Motor neuron (in vitro differentiated cells): ENCODE measurements around the gene SMAD9. TPM values are rescaled to one million over a fixed set of nuclear protein-coding genes. Genes with fewer than 3 reads are reported as not detected.
"Not testable (repeated sequence)": the region's sequence is repeated elsewhere in the genome, so short reads cannot be mapped to it uniquely, and the experiment has no call there.

Experiments used
- ATAC-seq, 8 experiments: fragments of 200-7000 bp; cut with Tn5 transposase; replicated peaks in 6 of 8; 2 replicates each; pipeline ENCODE4 v1.8.0; 2021; ENCODE audit warnings: mild to moderate bottlenecking in 8 of 8, moderate library complexity in 8 of 8
- H3K27ac ChIP-seq, 2 donors: fragments of 250-450 bp; sonication (Bioruptor Pico); 2 replicates each; pipeline ENCODE4 v1.9.0; 2021; ENCODE audit warnings: antibody characterized with exemption in 2 of 2, mild to moderate bottlenecking in 2 of 2, moderate library complexity in 1 of 2
- H3K4me1 ChIP-seq, 2 donors: fragments of 250-450 bp; sonication (Bioruptor Pico); replicated peaks in 1 of 2; 2 replicates each; pipeline ENCODE4 v1.6.1; 2021; ENCODE audit warnings: antibody characterized with exemption in 2 of 2, mild to moderate bottlenecking in 2 of 2, moderate library complexity in 1 of 2
- H3K4me3 ChIP-seq, 5 donors: fragments of 250-450 bp; sonication (Bioruptor Pico); 2 replicates each; pipeline ENCODE4 v1.9.0; 2021; ENCODE audit warnings: antibody characterized with exemption in 5 of 5, mild to moderate bottlenecking in 5 of 5, moderate library complexity in 4 of 5
- WGBS, 10 experiments: fragments of 450-650 bp; shearing (Covaris generic); methylation state at CpG; one replicate each; pipeline ENCODE4 v1.0.0; 2022; 5-methylcytosine and 5-hydroxymethylcytosine counted together
- in situ Hi-C, 9 experiments: fragments of 400-800 bp; cut with MboI; loops; one replicate each; pipeline ENCODE4 v1.15.0; 2021; ENCODE audit warnings: low sequenced_read_pairs in 9 of 9, low pct_unique_long_range_greater_than_20kb in 2 of 9; ENCODE audit not compliant: unreplicated experiment in 9 of 9
- total RNA-seq, 8 experiments: library from RNA; unstranded; fragments of 300-600 nt; gene quantifications; 2 replicates each; pipeline versions ENCODE4 v1.2.3 to v1.2.4, GENCODE V29; 2022

SMAD9 gene
- total RNA-seq, 8 experiments from 2014 or later: 1.4 to 23.5 (median 5.0) TPM

GRCh38 chr13:36903925-36904595 is 16.0 kb downstream of the SMAD9 start:
- peaks cover 0 to 12% of the 10 kb centered on the region in 2 donors for H3K4me1 ChIP-seq
- peak in 6 of 8 experiments; percentile 37 to 89 (median 60) for ATAC-seq
- in situ Hi-C loops: no loop called here
- 36 to 100% (median 68%) methylated on average over 1 to 8 of the region's 8 CpGs for WGBS, 10 experiments
- H3K4me3 ChIP-seq: no peak overlapping the region
- H3K27ac ChIP-seq: no peak overlapping the region

DNA sequence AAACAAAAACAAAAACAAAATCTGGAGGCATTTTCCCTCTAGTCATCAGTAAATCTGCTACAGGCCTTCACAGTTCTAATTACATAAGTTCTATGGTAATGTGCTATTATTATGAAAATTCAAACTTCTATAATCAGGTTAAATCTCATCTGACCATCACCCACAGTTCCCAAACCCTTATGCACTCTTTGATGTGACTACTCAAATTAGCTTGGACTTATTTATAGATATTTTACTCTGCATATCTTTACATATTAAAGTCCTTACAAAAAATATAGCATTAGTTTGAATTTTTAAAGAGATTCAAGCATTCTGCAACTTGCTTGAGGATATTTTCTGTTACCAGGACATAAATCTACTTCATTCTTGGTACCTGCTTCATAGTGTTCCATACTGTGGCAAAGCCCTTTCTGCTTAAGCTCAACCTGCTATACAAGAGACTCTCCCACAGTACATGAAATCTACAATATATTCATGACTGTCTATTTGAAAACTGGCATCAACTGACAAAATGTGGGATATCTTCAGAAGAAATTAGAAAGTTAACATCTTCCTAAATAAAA is 22.9 kb downstream of the SMAD9 start:
- peak in 3 of 8 experiments; percentile 65 to 97 (median 80) for ATAC-seq
- Histone ChIP-seq H3K4me3 (no peak overlapping the region), H3K27ac (no peak overlapping the region), H3K4me1 (no peaks in the 10 kb centered on the region)
- in situ Hi-C loops: no loop called here

- in situ Hi-C loops: no loop called here
- ATAC-seq: no peak
- Histone ChIP-seq H3K4me3 (no peak overlapping the region), H3K27ac (no peak overlapping the region), H3K4me1 (no peaks in the 10 kb centered on the region)
- WGBS, 10 experiments: 13 to 100% (median 67%) methylated on average over 1 to 2 of the region's 2 CpGs; no CpG with 5 or more reads in 3 of the 10 experiments
Measured at GRCh38 chr13:36891752-36892151, 28.3 kb downstream of the SMAD9 start.

- no peak for ATAC-seq
- in situ Hi-C loops: no loop called here
- WGBS, 10 experiments: 67 to 100% (median 88%) methylated on average over 1 to 3 of the region's 3 CpGs
- H3K4me3 ChIP-seq: no peak overlapping the region
- no peak overlapping the region for H3K27ac ChIP-seq
- H3K4me1 ChIP-seq: no peaks in the 10 kb centered on the region
Measured at GRCh38 chr13:36888645-36889044, 31.4 kb downstream of the SMAD9 start.

DNA sequence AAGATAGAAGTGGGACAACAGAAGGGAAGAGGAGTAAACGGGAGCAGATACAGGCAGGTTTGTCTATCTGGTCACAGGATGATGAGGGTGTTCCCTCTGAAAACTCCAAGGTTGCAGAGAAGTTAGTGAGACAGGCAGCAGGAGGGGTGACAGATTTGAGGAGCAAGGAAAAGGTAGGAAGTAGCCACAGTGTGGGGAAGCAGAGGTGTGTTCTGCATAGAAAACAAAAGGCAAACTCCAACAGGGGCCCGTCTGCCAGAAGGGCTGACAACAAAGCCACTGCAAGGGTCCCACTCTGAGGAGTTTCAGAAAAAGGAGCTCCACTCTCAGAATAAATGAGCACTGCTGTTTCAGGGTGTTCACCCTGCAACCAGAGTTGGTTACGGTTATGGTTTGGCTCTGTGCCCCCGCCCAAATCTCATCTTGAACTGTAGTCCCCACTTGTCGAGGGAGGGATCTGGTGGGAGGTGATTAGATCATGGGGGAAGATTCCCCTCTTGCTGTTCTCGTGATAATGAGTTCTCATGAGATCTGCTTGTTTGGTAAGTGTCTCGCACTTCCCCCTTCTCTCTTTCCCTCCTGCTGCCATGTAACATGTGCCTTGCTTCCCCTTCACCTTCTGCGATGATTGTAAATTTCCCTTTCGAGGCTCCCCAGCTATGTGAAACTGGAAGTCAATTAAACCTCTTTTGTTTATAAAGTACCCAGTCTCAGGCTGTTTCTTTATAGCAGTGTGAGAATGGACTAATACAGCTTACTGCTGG is 32.1 kb downstream of the SMAD9 start:
- no peak overlapping the region for H3K27ac ChIP-seq
- no peak overlapping the region for H3K4me3 ChIP-seq
- no peaks in the 10 kb centered on the region for H3K4me1 ChIP-seq
- 24 to 93% (median 60%) methylated on average over 2 to 6 of the region's 9 CpGs; no CpG with 5 or more reads in 4 of the 10 experiments for WGBS, 10 experiments
- no peak for ATAC-seq
- in situ Hi-C loops: no loop called here

- WGBS, 10 experiments: 67 to 100% (median 83%) methylated on average over 1 to 6 of the region's 6 CpGs; no CpG with 5 or more reads in 2 of the 10 experiments
- in situ Hi-C loops: no loop called here
Measured at GRCh38 chr13:36885901-36886300, 34.1 kb downstream of the SMAD9 start.

DNA sequence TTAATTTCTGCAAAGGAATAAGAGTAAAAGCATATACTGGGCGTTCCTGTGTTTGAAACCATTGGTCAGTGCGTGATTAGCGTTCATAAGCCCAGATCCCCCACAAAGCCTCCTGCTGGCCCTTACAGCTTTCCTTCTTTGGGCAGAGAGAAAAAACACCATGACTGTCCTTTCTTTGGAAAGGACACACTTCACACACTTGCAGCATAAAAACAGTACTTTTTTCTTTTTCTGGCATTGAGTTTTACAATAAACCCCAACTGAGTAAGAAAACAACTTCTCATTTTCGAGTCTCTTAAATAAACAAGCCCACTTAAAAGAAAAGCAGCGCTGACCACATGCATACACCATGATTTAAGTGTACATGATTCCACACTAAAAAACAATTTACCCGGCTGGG is 35.8 kb downstream of the SMAD9 start:
- Histone ChIP-seq H3K4me1 (no peaks in the 10 kb centered on the region), H3K4me3 (no peak overlapping the region), H3K27ac (no peak overlapping the region)
- ATAC-seq: no peak
- in situ Hi-C loops: no loop called here
- 60 to 100% (median 86%) methylated on average over 2 to 6 of the region's 6 CpGs; no CpG with 5 or more reads in 2 of the 10 experiments for WGBS, 10 experiments

More at GRCh38 chr13:36885901-36886300, 34.1 kb downstream of the SMAD9 start:
- Histone ChIP-seq H3K27ac (no peak overlapping the region), H3K4me3 (no peak overlapping the region), H3K4me1 (no peaks in the 10 kb centered on the region)
- no peak for ATAC-seq

GRCh38 chr13:36883824-36884223 is 36.2 kb downstream of the SMAD9 start:
- in situ Hi-C loops: no loop called here
- Histone ChIP-seq H3K4me3 (no peak overlapping the region), H3K4me1 (no peaks in the 10 kb centered on the region), H3K27ac (no peak overlapping the region)
- 52 to 100% (median 88%) methylated on average over 2 to 4 of the region's 6 CpGs; no CpG with 5 or more reads in 5 of the 10 experiments for WGBS, 10 experiments
- ATAC-seq: no peak

DNA sequence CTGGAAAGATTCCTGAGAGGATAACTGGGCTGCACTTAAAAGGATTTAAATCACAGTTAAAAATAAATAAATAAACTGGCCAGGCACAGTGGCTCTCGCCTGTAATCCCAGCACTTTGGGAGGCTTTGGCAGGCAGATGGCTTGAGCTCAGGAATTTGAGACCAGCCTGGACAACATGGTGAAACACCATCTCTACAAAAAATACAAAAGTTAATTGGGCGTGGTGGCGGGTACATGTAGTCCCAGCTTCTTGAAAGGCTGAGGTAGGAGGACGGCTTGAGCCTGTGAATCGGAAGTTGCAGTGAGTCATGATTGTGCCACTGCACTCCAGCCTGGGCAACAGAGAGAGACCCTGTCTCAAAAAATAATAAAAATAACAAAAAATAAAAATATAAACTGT is 36.6 kb downstream of the SMAD9 start:
- in situ Hi-C loops, H3K4me1 ChIP-seq, H3K4me3 ChIP-seq, ATAC-seq, H3K27ac ChIP-seq: not testable (repeated sequence)
- WGBS, 10 experiments: 0 to 100% (median 82%) methylated on average over 1 to 5 of the region's 5 CpGs; no CpG with 5 or more reads in 1 of the 10 experiments

- no peak overlapping the region for H3K4me3 ChIP-seq
- in situ Hi-C loops: no loop called here
- WGBS, 10 experiments: 67 to 96% (median 89%) methylated on average over 2 to 6 of the region's 6 CpGs; no CpG with 5 or more reads in 3 of the 10 experiments
- no peak overlapping the region for H3K27ac ChIP-seq
- H3K4me1 ChIP-seq: no peaks in the 10 kb centered on the region
- ATAC-seq: no peak
Measured at GRCh38 chr13:36882829-36883390, 37.1 kb downstream of the SMAD9 start.

DNA sequence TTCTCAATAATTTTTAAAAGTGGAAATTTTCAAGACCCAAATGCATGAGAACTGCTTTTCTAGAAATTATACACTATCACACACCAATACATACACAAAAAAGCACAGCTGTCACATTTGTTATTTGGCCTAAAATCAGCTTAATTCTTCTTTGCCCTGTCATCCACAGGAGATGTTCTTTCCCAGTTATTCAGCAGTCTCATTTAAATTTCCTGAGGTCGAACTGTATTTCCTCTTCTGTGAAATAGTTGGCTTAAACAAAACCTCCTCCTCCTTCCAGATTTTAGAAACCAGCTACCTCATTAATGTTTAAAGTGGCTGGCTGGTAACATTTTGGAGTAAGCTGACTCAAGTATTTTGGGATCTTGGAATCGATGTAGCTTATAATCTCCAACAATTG is 39.1 kb downstream of the SMAD9 start:
- in situ Hi-C loops: no loop called here
- no peak overlapping the region for H3K4me3 ChIP-seq
- H3K27ac ChIP-seq: no peak overlapping the region
- ATAC-seq: no peak
- no peaks in the 10 kb centered on the region for H3K4me1 ChIP-seq
- WGBS, 10 experiments: 11 to 100% (median 67%) methylated on average over 1 to 2 of the region's 2 CpGs; no CpG with 5 or more reads in 1 of the 10 experiments

GRCh38 chr13:36879218-36879938 is 40.7 kb downstream of the SMAD9 start:
- WGBS, 10 experiments: 17 to 100% (median 87%) methylated on average over 1 to 20 of the region's 34 CpGs
- no peak overlapping the region for H3K27ac ChIP-seq
- H3K4me1 ChIP-seq: no peaks in the 10 kb centered on the region
- ATAC-seq: no peak
- H3K4me3 ChIP-seq: no peak overlapping the region
- in situ Hi-C loops: no loop called here
